GM10248 (cell line): ENCODE results near the gene TNFSF12.

Source experiments
- CTCF ChIA-PET: fragments of 300-600 bp; sonication (Branson Sonifier 250); formaldehyde crosslinking; extraction: SDS; loops from one replicate; lab custom pipeline; 2021; ENCODE audit warnings: antibody characterized with exemption; lab: Yijun Ruan, JAX
- POLR2A ChIA-PET: fragments of 350-650 bp; sonication (Branson Sonifier 250); formaldehyde crosslinking; extraction: SDS; loops from one replicate; lab custom pipeline; 2020; ENCODE audit warnings: antibody characterized with exemption; lab: Yijun Ruan, JAX
- DNase-seq: peaks from one replicate; pipeline ENCODE4 v3.0.0; 2012; ENCODE audit errors: extremely low spot score
- TF ChIP-seq, protein P1 (sequence below): IDR thresholded peaks from 2 replicates; pipeline ENCODE4 v1.5.1; 2012; ENCODE audit warnings: mild to moderate bottlenecking, low read depth; ENCODE audit errors: extremely low read depth, missing control alignments, control extremely low read depth

TNFSF12 gene

DNA sequence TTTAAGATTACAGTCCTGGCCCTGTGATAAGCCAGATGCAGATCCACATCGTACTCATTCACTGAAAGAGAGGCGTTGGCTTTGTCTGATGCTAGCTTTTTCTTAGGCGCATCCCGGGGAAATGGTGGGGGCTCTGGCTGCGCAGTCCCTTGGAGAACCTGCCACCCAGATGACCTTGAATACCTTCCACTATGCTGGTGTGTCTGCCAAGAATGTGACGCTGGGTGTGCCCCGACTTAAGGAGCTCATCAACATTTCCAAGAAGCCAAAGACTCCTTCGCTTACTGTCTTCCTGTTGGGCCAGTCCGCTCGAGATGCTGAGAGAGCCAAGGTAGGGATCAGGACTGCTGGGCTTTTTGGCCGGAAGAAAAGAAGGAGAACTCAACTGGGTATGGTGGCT is 40.7 kb upstream of the TNFSF12 start:
- ChIA-PET CTCF (interaction anchor here (1.8 to 3.2 kb wide), 4 partner anchors 11 to 179 kb away, joined by 5 to 18 read pairs (median 6); partner anchors contain the start of genes SENP3, SLC35G6 and TP53), POLR2A (interaction anchor here (1.9 kb wide), 1 partner anchor 24 kb away, joined by 8 read pairs; the partner anchor contains the start of gene POLR2A)
- no peak for DNase-seq
- TF ChIP-seq, protein P1, sequence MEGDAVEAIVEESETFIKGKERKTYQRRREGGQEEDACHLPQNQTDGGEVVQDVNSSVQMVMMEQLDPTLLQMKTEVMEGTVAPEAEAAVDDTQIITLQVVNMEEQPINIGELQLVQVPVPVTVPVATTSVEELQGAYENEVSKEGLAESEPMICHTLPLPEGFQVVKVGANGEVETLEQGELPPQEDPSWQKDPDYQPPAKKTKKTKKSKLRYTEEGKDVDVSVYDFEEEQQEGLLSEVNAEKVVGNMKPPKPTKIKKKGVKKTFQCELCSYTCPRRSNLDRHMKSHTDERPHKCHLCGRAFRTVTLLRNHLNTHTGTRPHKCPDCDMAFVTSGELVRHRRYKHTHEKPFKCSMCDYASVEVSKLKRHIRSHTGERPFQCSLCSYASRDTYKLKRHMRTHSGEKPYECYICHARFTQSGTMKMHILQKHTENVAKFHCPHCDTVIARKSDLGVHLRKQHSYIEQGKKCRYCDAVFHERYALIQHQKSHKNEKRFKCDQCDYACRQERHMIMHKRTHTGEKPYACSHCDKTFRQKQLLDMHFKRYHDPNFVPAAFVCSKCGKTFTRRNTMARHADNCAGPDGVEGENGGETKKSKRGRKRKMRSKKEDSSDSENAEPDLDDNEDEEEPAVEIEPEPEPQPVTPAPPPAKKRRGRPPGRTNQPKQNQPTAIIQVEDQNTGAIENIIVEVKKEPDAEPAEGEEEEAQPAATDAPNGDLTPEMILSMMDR, result no peak

GRCh38 chr17:7508846-7509245 is 40.0 kb upstream of the TNFSF12 start:
- ChIA-PET CTCF (interaction anchor here (1.5 to 3.2 kb wide), 5 partner anchors 12 to 178 kb away, joined by 5 to 18 read pairs (median 6); partner anchors contain the start of genes SENP3, SLC35G6 and TP53), POLR2A (interaction anchor here (0.9 kb wide), 1 partner anchor 25 kb away, joined by 4 read pairs; the partner anchor contains the start of gene POLR2A)
- DNase-seq, result no peak
- TF ChIP-seq, protein P1, result no peak

DNA sequence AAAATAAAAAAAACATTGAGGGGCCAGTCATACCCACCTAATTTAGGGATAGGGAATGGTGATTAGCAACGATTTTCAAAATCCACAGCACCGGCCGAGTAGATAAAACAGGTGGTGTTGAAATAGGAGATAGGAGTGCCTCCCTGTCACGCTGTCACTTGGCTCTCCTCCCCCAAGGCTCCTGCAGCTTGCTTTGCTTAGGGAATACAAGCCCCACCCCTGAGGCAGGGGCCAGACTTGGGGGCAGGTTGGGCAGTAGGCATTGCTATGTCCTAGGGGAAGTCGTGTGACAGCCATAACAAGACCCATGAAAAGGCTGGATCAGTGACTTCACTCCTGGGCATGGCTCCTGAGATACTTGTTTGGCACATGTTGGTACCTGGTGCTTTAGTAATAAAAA is 38.9 kb upstream of the TNFSF12 start:
- TF ChIP-seq, protein P1, result no peak
- ChIA-PET CTCF (interaction anchor here (0.7 to 3.2 kb wide), 3 partner anchors 17 to 154 kb away, joined by 3 to 18 read pairs (median 6); partner anchors contain the start of gene SENP3), POLR2A (interaction anchor here (0.9 kb wide), 1 partner anchor 26 kb away, joined by 4 read pairs; the partner anchor contains the start of gene POLR2A)
- no peak for DNase-seq

GRCh38 chr17:7511108-7511507 is 37.8 kb upstream of the TNFSF12 start:
- DNase-seq, result no peak
- CTCF ChIA-PET, result interaction anchor here (5.9 kb wide), 1 partner anchor 50 kb away, joined by 74 read pairs; the partner anchor contains the start of gene SENP3
- TF ChIP-seq, protein P1, result no peak
- POLR2A ChIA-PET, result no interaction called here

GRCh38 chr17:7512105-7512504 is 36.8 kb upstream of the TNFSF12 start:
- POLR2A ChIA-PET, result interaction anchor here (0.6 kb wide), 1 partner anchor 24 kb away, joined by 5 read pairs; no protein-coding TSS in a partner anchor
- CTCF ChIA-PET, result interaction anchor here (5.9 kb wide), 1 partner anchor 49 kb away, joined by 74 read pairs; the partner anchor contains the start of gene SENP3
- TF ChIP-seq, protein P1, result no peak
- DNase-seq, result no peak

GRCh38 chr17:7512824-7513540 is 35.9 kb upstream of the TNFSF12 start:
- DNase-seq, result no peak
- TF ChIP-seq, protein P1, result no peak
- CTCF ChIA-PET, result interaction anchor here (0.8 to 5.9 kb wide), 12 partner anchors 10 to 175 kb away, joined by 3 to 74 read pairs (median 16); partner anchors contain the start of genes MPDU1, SENP3, TMEM256 and TMEM95
- POLR2A ChIA-PET, result interaction anchor here (0.6 to 1.5 kb wide), 2 partner anchors 24 to 29 kb away, joined by 5 to 12 read pairs; partner anchors contain the start of gene POLR2A
